ENCODE measurements around the gene RPS6KA5.

GRCh38 chr14:90844321-90844720, 216.1 kb downstream of the RPS6KA5 start:
- TF ChIP-seq CTCF (conservative IDR thresholded peaks at IDR 0.05; ENCODE audit: low read depth, low read length) (no peak), EZH2 (IDR thresholded peaks at IDR 0.05; ENCODE audit: low read length, unreplicated experiment) (no peak), EZH2phosphoT487 (IDR thresholded peaks at IDR 0.05; ENCODE audit: borderline replicate concordance, low read length) (no peak)

All from PC-3 (cell line).